ENCODE results near the gene CMTM8.

The CMTM8 gene

DNA sequence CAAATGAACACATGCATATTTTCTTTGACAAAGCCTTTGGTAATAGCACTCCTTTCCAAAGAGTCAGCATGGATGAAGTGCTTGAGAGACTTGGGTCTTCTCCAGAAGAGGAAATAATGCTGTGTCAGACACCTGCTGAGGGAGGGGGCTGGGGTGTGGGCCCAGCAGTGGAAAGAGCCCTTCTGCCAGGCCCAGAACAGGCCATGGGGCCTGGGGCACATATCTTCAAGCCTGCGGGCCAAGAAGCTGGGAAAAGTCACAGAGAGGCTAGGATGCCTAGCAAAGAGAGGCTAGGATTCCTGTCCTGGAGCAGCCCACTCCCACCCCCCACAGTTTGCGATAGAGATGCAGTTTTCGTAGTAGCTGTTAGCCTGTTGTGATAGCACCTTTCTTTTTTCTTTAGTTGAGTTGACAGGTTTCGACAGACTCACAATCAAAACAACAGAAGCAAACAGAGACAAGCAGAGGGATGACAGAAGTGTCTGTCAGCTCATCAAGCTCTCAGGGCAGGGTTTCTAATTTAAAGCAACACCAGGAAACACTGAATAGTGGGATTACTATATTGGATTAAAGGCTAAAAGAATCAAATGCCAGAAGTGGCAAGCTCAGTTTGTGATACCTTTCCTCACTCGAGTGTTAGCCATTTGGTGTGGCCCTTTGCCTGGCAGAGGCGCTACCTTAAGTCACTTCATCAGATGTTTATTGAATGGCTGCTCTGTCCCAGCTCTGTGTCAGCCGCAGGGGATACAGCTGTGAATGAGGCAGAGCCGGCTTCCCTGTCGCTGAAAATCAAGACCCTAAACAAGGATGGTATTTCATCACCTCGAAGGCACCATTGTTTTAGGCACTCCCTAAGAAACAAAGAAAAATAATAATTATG, 172.1 kb downstream of the CMTM8 start:
- DNase-seq (ENCODE audit: low spot score): no peak

- DNase-seq (ENCODE audit: low spot score): no peak
These were observed 173.0 kb downstream of the CMTM8 start for GRCh38 chr3:32411442-32411841.

DNA sequence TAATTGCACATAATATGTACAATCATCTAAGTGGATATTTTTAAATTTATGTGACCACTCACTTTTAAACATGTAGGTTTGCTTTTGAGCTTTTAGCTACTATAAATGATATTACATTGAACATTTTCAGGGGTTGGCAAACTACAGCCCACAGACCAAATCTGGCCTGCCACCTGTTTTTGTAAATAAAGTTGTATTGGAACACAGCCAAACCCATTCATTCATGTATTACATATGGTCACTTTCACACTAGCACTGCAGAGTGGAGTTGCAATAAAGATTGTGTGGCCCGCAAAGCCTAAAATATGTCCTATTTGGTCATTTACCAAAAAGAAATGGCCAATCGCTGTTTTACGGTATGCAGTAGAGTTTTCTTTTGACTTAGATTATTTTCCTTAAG, 174.4 kb downstream of the CMTM8 start:
- DNase-seq (ENCODE audit: low spot score): no peak

GRCh38 chr3:32413845-32414521, 175.5 kb downstream of the CMTM8 start:
- DNase-seq (ENCODE audit: low spot score): no peak

DNA sequence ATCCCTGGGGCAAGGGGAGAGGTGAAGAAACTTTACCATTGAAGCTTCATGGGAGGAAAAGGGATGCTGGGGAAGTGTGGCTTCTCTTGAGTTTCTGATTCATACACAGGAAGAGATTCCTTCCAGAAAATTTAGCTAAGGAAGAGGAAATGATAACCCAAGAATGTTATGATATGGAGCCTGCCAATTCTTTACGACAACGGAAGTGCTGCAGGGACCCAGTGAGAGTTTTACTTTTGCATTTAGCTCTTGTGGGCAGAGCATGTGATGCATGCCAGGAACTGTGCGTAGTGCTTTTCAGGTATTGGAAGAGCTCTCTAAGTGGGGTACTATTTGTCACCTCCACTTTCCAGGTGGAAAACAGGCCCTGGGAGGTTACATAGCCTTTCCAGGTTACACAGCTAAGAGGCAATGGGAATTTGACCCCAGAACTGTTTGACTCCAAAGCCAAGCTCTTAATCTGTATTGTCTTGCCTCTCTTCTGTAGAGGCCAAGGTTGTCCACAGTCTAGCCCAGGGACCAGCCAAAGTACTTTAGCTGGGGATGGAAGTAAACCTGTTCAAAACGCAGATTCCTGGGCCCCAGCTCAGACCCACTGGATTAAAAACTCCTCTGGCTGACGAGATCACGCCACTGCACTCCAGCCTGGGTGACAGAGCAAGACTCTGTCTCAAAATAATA, 176.2 kb downstream of the CMTM8 start:
- no peak for DNase-seq (ENCODE audit: low spot score)

GRCh38 chr3:32419742-32420125, 181.3 kb downstream of the CMTM8 start:
- DNase-seq (ENCODE audit: low spot score): no peak
